Activated effector memory CD4-positive, alpha-beta T cell treated with Interleukin-2 at 50 U/mL for 16 hours (primary cell): ENCODE data around the gene DIP2A.
"Not testable (repeated sequence)": the region's sequence is repeated elsewhere in the genome, so short reads cannot be mapped to it uniquely, and the experiment has no call there.

Source experiments
- DNase-seq: peaks from one replicate; pipeline ENCODE4 v3.0.0-alpha.2; 2020

Gene DIP2A

DNA sequence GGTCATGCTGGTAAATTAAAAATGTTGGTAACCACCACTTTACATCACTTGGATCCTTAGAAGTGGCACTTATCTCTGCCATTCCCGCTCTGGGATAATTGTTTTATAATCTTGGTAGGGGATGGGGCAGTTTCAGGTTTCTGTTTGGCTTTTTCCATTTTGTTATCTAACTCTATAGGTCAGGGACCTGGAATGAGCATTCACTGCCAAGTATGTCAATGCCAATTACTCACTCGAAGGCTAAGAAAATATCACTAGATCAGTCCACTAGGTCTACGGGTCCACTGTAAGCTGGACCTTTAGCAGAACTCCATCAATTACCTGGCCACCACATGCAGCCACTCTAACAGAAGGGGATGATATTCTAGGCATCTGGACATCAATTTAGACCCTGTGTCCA lies 4.5 kb upstream of the DIP2A start:
- no peak for DNase-seq

DNA sequence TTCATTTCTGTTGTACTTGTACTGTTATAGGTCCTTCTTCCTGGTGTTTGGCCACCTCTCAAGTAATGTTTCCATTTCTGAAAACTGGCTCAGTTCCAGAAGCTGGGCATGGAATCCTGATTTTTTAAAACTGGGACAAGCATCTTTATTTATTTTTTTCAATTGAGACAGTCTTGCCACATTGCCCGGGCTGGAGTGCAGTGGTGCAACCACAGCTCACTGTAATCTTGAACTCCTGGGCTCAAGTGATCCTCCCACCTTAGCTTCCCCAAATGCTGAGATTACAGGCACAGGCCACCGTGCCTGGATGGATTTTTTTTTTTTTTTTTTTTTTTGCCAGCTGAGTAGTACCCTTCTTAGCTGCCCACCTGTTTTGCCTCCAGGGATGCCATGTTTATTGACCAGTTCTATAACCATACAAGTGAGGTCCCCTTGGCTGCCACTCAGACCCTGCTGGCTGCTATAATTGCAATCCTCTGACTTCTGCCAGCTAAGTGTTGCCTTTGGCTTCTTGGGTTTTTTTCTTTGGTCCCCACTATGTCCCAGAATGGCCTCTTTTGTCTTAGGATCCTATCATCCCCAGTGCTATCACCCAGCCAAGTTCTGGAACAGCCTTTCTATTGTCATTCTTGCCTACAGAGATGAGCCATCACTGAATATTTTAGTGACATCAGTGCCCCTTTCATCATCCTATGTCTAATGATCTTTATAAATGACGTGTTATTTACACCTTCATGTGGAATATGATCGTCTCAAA lies 3.9 kb upstream of the DIP2A start:
- DNase-seq = no peak

DNA sequence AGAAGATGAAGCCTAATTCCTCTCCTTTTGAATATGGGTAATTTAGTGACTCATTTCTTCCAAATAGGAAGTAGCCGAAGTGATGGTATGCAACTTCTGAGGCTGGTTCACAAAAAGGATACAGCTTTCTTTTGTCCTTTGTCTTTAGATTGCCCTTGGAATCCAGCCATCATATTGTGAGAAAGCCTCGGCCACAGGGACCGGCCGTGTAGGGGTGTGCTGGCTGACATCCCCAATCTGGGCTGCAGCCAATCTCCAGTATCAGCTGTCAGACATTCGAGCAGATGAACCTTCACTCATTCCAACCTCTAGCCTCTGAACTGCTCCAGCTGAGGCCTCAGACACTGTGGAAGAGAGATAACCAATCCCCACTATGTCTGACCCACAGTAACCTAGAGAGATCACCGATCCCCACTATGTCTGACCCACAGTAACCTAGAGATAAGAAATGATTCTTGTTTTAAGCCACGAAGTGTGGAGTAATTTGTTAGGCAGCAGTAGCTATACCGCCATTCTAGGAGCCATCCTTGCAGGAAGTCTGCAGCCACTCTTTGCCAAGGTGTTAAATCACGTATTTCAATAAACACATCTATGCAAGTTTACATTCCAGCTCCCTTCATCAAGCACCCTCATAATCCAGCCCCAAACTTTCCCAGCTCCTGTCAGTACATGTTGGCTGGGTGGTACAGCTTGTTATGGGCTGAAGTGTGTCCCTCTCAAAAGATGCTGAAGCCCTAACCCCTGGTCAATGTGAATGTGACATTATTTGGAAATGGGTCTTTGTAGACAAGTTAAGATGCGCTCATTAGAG lies 2.9 kb upstream of the DIP2A start:
- no peak for DNase-seq

DNA sequence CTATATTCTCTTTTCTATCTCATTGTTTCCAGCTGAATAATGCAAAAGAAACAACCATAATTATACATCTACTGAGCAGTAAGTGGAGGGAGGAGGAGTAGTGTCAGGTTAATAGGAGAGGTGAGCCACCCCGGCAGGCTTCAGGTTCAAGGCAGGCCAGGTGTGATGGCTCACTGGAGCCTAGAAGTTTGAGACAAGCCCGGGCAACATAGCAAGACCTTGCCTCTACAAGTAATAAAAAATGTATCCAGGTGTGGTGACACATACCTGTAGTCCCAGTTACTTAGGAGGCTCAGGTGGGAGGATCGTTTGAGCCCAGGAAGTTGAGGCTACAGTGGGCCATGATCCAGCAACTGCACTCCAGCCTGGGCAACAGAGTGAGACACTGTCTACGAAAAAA lies 1.9 kb upstream of the DIP2A start:
- no peak for DNase-seq

DNA sequence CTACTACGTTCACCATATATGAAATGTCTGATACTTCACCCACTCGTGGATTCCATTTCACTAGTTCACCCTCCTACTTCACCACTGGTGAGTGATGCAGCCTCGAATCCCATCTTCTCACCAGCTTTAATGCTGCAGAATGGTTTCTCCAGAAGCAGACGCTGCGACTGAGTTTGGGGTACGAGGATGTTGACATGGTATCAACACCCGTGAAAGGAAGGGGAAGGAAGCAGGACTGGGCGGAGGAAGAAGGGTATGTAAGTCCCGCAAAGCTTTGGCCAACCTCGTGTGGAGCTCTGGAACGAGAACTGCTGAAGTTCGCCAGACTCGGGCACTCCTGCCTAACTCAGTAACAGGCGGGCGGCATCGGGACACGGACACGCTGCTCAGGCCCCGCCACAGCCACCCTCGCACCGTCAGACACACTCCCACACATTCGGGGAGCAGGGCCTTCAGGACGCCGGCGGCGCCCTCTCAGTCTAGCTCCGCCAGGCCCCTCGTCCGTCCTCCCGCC lies 833 bp upstream of the DIP2A start:
- no peak for DNase-seq

DNA sequence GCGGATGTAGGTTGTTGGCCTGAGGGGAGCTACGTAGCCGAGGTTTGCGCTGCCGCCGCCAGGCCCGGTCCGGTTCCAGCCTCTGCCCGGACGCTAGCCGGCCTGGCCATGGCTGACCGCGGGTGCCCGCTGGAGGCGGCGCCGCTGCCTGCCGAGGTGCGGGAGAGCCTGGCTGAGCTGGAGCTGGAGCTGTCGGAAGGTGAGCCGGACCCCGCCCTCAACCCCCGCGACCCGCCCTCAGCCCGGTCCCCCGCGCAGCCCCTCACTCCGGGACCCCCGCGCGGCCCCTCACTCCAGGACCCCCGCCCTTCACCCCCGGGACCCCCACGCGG lies 299 bp downstream of the DIP2A start:
- no peak for DNase-seq

DNA sequence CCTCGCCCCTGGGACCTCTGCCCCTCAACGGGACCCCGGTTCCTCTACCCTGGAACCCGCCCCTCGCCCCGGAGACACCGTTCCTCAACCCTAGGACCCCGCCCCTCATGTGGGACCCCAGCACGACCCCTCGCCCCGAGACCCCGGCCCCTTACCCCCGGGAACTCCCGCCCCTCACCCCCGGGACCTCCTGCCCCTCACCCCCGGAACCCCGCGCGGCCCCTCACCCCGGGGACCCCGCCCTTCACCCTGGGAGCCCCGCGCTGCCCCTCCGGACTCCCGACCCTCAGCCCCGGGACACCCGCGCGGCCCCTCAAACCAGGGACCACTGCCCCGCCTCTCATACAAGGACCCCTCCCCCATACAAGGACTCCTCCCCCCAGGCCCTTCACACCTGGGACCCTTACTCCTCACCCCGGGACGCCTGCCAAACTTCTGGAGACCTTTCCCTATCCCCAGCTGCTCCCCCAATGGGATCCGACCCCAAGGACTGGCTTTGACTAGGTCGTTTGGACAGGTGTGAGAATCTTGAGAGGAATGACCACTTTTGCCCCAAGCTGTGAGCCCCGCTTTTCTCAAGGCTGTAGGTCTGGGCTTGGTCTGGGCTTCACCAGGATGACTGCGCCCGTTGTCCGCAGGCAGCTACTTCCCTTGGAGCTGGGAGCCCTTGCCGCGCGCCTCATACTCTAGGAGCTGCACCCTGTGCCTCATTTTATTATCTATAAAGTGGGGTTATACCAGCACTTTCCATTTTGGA lies 843 bp downstream of the DIP2A start:
- DNase-seq = peak; percentile 2

DNA sequence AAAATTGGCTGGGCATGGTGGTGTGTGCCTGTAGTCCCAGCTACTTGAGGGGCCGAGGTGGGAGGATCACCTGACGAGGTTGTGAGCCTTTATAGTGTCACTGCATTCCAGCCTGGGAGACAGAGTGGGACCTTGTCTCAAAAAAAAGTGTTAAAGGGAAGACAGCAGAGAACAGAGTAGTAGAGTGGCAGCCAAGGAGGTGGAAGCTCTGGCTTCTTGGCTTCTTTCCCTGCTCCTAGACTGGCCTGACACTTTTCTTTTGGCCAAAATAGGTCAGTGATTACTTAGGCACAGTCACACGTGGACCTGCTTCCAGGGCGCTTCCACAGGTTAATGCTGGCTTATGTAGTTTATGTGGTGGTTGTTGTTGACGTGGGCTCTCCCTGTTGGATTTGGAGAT lies 3.2 kb downstream of the DIP2A start:
- no peak for DNase-seq

DNA sequence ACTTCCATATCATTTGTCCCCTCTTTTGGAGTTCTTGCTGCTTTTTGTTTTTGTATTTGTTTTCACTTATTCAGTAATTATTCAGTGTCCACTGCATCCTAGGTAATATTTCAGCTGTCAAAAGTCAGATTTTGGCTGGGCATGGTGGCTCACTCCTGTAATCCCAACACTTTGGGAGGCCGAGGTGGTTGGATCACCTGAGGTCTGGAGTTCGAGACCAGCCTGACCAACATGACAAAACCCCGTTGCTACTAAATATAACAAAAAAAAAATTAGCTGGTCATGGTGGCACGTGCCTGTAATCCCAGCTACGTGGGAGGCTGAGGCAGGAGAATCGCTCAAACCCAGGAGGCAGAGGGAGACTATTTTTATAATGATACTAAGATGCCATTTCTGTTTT lies 6.5 kb downstream of the DIP2A start:
- not testable (repeated sequence) for DNase-seq

DNA sequence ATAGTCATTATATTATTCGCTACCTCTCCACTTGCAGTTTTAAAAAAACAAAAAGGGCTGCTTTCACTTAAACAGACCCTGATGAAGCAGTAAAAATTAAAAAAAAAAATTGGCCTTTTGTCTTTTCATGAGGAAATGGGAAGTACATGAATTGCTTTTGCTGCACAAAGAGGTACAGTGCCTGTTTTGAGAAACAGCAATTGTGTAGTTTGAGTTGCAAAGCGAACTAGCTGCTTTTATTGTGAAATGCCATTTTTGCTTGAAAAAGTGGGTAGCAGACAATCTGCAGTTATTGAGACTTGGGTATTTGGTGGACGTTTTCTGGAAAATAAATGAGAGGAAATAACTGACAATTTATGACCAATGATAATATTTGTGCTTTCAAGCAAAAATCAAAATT lies 7.0 kb downstream of the DIP2A start:
- DNase-seq = no peak

DNA sequence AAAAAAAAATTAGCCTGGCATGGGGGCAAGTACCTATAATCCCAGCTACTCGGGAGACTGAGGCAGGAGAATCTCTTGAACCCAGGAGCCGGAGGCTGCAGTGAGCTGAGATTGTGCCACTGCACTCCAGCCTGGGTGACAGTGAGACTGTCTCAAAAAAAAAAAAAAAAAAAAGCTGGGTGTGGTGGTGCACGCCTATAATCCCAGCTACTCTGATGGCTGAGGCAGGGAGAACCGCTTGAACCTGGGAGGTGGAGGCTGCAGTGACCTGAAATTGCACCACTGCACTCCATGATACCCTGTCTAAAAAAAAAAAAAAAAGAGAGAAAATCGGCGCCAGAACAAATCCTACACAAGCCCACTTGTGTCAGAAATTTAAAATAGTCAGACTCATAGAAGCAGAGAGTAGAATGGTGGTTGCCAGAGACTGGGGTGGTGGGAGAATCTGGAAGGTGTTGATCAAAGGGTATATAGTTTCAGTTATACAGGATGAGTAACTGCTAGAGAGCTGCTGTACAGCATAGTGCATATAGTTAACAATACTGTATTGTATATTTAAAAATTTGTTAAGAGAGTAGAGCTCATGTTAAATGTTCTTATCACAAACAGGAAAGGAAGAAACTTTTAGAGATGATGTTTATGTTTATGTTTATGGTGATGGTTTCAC lies 9.6 kb downstream of the DIP2A start:
- DNase-seq = no peak

DNA sequence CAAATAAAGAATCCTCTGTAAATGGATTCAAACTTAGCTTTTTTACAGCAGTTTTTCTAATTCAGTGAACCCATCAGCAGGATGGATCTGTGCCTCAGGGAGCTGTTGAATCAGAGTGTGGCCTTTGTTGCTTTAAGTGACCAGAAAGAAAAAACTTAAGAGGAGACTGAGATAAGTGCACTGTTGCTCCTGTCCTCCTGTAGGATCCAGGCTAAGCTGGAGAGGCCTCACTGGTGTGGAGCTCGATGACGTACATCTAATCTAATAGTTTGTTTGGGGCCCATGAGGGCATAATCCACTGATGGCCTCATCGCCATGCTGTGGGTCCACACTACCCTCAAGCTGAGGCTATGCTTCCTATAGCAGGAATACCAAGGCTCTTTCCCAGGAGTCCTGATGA lies 10.6 kb downstream of the DIP2A start:
- DNase-seq = no peak

DNA sequence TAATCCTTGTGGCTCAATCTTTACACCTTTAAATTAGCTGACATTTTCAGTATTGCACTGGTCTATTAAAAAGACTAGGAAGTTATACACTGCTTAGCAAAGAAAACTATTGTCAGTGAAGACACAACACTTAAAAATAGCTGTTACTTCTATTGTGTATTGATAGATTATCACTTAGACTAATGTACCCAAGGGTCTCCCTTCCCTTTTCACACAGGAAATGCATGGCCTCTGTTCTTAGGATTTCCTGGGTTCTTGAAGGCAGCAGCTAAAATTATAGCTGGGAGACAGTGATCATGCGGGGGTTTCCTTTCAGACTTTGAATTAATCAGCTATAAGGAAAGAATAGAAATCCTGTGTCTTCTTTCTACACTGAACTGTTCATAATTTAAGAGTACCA lies 12.8 kb downstream of the DIP2A start:
- no peak for DNase-seq

DNA sequence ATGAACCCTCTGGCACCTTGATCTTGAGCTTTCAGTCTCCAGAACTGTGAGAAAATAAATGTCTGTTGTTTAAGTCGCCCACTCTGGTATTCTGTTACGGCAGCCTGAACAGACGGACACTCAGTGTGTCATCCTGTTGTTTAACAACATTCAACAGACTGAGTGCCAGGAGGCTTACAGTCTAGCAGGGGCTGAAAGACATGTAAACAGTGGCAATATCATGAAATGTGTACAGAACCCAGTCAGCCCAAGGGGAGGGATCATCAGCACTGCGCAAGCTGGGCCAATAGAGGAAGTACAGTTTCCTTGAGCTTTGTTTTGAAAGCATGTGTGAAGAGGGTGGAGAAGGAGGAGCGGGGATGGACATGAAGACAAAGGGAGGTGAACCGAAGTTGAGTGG lies 13.6 kb downstream of the DIP2A start:
- no peak for DNase-seq

DNA sequence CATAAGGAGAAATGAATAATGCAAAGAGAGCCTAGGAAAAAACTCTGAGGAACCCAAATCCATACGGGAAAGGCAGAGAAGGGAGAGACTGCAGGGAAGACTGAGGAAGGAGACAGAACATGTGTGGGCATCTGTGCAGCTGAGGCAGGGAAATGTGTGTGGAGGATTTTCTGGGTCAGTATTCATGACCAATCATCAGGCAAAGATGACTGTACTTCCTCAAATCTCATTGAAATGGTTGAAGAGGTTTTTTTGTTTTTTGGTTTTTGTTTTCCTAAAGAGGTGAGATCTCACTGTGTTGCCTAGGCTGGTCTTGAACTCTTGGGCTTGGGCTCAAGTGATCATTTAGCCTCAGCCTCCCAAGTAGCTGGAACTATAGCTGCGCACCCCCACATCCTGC lies 15.7 kb downstream of the DIP2A start:
- no peak for DNase-seq

DNA sequence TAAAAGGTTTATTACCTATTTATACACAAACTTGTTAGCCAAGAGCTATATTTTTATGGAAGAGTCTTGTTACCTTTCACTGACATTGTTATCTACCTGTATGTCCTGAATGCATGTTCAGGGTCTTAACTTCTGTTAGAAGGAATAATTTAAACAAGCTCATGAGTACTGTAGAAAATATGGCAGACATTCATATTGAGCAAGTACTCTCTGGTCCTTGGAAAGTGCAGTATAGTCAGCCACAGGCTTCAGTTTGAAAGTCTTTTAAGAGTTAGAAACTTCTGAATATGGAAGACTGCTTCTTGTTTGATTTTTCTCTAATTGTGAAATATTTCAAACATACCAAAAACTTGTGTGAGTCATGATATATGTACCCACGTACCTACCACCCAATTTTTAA lies 16.6 kb downstream of the DIP2A start:
- no peak for DNase-seq

DNA sequence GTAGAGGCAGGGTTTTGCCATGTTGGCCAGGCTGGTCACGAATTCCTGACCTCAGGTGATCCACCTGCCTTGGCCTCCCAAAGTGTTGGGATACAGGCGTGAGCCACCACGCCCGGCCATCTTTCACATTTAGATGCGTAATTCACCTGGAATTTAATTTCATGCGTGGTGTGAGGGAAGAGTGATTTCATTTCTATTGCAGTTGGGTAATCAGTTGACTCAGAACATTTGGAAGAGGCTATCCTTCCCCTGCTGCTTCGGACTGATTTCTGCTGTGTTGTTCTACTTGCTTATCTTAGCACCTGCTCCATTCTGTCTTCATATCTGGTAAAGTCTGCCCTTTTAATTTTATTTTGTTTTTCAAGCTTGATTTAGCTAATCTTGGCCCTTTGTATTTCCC lies 19.1 kb downstream of the DIP2A start:
- DNase-seq = no peak

DNA sequence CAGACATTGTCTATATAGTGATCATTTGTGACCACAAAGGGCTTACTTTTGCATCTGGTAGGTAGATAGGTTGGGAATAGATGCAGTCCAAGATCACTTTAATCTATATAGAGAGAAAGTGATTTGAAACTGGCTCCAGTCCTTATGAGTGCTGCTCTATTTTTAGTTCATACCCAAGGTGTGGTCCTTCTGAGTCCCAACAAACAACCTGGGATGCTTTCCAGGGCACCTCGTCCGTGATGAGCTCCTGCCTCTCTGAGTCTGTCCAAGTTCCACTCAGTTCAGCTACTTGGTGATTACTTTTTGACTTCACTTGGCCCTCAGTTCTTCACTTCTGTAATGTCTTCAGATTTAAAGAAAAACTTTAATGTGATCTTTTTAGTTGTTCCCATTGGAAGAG lies 20.2 kb downstream of the DIP2A start:
- DNase-seq = no peak

DNA sequence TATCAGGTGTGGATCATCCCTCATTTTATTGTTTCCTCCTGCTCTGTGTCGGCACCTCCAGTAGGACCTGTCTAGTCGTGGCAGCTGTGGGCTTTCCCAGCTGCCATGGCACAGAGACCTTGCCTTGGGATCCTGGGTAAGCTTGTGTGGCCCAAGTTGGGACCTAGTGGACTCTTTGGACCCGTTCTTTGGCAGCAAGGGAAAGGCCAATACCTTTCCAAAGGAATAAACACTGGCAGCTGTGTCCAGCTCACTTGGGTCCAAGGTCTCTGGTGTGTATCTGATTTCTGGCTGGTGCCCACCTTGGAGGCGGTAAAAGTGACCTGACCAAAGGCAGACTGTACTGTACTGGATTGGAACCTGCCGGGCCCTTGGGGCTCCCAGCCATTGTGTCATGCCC lies 21.8 kb downstream of the DIP2A start:
- no peak for DNase-seq

DNA sequence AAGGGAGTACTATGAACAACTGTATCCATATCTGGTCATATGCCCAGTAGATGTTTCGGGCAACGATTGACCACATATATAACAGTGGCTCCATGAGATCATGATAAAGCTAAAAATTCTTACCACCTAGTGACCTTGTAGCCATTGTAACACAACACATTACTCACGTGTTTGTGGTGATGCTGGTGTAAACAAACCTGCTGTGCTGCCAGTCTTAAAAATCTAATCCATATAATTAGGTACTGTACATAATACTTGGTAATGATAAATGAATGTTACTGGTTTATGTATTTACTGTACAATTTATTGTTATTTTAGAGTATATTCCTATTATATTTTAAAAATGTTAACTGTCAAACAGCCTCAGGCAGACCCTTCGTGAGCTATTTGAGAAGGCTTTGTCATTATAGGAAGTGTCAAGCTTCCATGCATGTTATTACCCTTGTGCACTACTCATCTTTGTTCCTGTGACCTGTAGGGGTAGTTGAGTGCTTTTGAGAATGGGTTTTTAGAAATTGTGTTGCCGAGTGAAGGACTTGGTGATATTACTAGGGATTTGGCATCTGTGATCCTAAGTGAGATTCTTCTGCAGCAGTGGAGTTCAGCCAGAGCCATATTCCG lies 23.6 kb downstream of the DIP2A start:
- no peak for DNase-seq

DNA sequence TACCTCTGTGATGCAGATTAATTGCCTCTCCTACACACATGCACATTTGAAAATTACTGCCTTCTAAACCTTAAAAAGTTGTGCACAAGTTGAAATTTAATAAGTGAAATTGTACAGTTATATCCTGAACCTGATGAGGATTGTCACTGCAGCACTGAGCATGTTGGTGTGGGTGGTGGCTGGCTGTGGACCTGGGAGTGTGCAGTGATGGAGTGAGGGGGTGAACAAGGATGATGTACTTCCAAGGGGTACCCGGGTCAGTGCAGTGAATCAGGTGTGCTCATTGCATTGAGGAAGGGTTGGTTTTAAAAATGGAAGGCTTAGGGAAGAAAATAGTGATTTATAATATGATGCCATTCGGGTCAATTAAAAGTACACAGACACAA lies 24.1 kb downstream of the DIP2A start:
- no peak for DNase-seq
